Caco-2 (cell line): ENCODE results near the gene PRDM4. TPM values are rescaled to one million over a fixed set of nuclear protein-coding genes. Genes with fewer than 3 reads are reported as not detected.

ENCODE experiments used
- BruUV-seq: library from RNA; stranded (reverse); fragments of 400-500 nt; replicated peaks from 2 replicates; lab custom pipeline; 2021; lab: Mats Ljungman, UMichigan
- CTCF ChIA-PET: fragments of 300-600 bp; sonication (Branson Sonifier 250); formaldehyde crosslinking; loops from one replicate; lab custom pipeline; 2022; ENCODE audit warnings: antibody characterized with exemption; lab: Charles Lee
- POLR2A ChIA-PET: fragments of 300-600 bp; sonication (Branson Sonifier 250); formaldehyde crosslinking; loops from one replicate; lab custom pipeline; 2022; ENCODE audit warnings: antibody characterized with exemption; lab: Charles Lee
- DNase-seq, 2 experiments: peaks; one replicate each; pipeline versions ENCODE4 v3.0.0 to v3.0.0-alpha.2; 2020 to 2022
- H3K27me3 ChIP-seq: replicated peaks from 2 replicates; pipeline ENCODE4 v1.6.0; 2011; ENCODE audit warnings: low read length; ENCODE audit not compliant: control insufficient read depth, insufficient read depth
- H3K36me3 ChIP-seq: 2 replicates; pipeline ENCODE4 v1.5.1; 2011; ENCODE audit warnings: low read length; ENCODE audit not compliant: control insufficient read depth, insufficient read depth
- H3K4me1 ChIP-seq: fragments of 250-450 bp; sonication (Bioruptor Pico); 2 replicates; pipeline ENCODE4 v1.5.1; 2020; ENCODE audit warnings: mild to moderate bottlenecking
- H3K4me3 ChIP-seq: 2 replicates; pipeline ENCODE4 v1.5.1; 2011; ENCODE audit warnings: low read depth, mild to moderate bottlenecking, control low read depth, low read length
- H3K9me3 ChIP-seq: fragments of 250-450 bp; sonication (Bioruptor Pico); 2 replicates; pipeline ENCODE4 v1.5.1; 2020; ENCODE audit warnings: mild to moderate bottlenecking, moderate library complexity
- H3K27ac Mint-ChIP-seq: one replicate; pipeline ENCODE4 v1.8.0; 2022; ENCODE audit warnings: mixed read lengths; ENCODE audit not compliant: unreplicated experiment
- H3K27me3 Mint-ChIP-seq: one replicate; pipeline ENCODE4 v1.8.0; 2022; ENCODE audit warnings: mixed read lengths; ENCODE audit not compliant: insufficient read depth, unreplicated experiment
- H3K36me3 Mint-ChIP-seq: one replicate; pipeline ENCODE4 v1.8.0; 2022; ENCODE audit warnings: mild to moderate bottlenecking, mixed read lengths; ENCODE audit not compliant: insufficient read depth, unreplicated experiment
- H3K4me1 Mint-ChIP-seq: one replicate; pipeline ENCODE4 v1.8.0; 2022; ENCODE audit warnings: low read depth, mixed read lengths; ENCODE audit not compliant: unreplicated experiment
- H3K4me3 Mint-ChIP-seq: one replicate; pipeline ENCODE4 v1.8.0; 2022; ENCODE audit warnings: mild to moderate bottlenecking, moderate library complexity, mixed read lengths; ENCODE audit not compliant: unreplicated experiment
- H3K9me3 Mint-ChIP-seq: one replicate; pipeline ENCODE4 v1.8.0; 2022; ENCODE audit warnings: mixed read lengths; ENCODE audit not compliant: unreplicated experiment
- intact Hi-C: fragments of 100-400 bp; cut with micrococcal nuclease; formaldehyde crosslinking; loops from one replicate; pipeline ENCODE4 v1.10.0; 2022; ENCODE audit not compliant: unreplicated experiment
- total RNA-seq: library from RNA; stranded (reverse); gene quantifications from 2 replicates; pipeline ENCODE4 v1.2.3, GENCODE V29; 2022
- TF ChIP-seq, protein P1 (sequence below), 2 experiments: fragments of 200-600 bp in 1 of 2; IDR thresholded peaks; 1 replicate in 1 of 2; 2 replicates in 1 of 2; pipeline versions ENCODE4 v1.5.1 to v1.8.0; 2011 to 2022; ENCODE audit warnings: antibody characterized with exemption in 1 of 2, control low read depth in 1 of 2, inconsistent platforms in 1 of 2, low read depth in 1 of 2, low read length in 1 of 2, mild to moderate bottlenecking in 1 of 2, moderate library complexity in 1 of 2; ENCODE audit not compliant: insufficient read depth in 1 of 2, severe bottlenecking in 1 of 2, unreplicated experiment in 1 of 2

Gene PRDM4
- total RNA-seq, 1 experiment from 2014 or later: 19.4 TPM

DNA sequence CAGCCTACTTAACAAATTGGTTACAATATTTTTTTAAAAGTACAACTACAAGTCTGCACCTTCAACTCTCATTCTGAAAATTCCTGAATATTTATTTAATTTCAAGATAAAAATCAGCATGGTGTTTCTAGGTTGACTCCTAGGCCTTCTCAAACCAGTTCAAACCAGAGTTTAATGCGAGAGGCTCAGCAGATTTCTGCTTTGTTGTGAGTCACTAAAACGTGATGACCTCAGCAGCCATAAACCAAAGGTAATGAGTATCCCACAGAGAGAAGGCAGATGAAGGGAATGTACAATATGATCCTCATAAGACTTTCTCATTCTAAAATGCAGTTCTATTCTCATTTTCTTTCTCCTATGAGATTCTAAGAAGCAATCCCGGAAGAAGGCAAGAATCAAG is 1.5 kb downstream of the PRDM4 start:
- CTCF ChIA-PET: no interaction called here
- peaks cover 26% of the 10 kb centered on the region for H3K36me3 Mint-ChIP-seq

DNA sequence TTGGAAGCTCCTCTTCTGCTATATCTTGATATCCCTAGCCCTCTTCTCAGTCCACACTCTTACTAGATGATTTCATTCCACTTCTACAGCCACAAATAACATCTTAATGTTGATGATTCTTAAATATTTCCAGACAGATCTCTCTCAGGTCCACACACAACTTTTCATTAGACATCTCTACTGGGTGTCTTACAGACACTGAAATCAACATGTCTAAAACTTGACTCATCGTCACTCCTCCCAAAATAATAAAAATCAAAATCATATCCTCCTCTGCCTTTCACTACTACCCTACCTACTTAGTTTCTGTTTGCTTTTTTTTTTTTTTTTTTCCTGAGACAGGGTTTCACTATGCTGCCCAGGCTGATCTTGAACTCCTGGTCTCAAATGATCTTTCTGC is 11.9 kb downstream of the PRDM4 start:
- no peaks in the 10 kb centered on the region for H3K4me1 Mint-ChIP-seq
- intact Hi-C loops: no loop called here
- H3K36me3 ChIP-seq: peaks cover 2% of the 10 kb centered on the region; the same call in 1 of the 2 replicates
- H3K4me3 ChIP-seq: no peak overlapping the region
- no peaks in the 10 kb centered on the region for H3K9me3 Mint-ChIP-seq
- no peak overlapping the region for H3K27ac Mint-ChIP-seq
- ChIA-PET POLR2A (no interaction called here), CTCF (no interaction called here)
- H3K27me3 Mint-ChIP-seq: no peaks in the 10 kb centered on the region
- no peaks in the 10 kb centered on the region for H3K9me3 ChIP-seq
- DNase-seq: no peak
- H3K4me1 ChIP-seq: no peaks in the 10 kb centered on the region
- peaks cover 35% of the 10 kb centered on the region for H3K36me3 Mint-ChIP-seq
- BruUV-seq: no TSS peak
- H3K27me3 ChIP-seq: no peaks in the 10 kb centered on the region
- TF ChIP-seq, protein P1, sequence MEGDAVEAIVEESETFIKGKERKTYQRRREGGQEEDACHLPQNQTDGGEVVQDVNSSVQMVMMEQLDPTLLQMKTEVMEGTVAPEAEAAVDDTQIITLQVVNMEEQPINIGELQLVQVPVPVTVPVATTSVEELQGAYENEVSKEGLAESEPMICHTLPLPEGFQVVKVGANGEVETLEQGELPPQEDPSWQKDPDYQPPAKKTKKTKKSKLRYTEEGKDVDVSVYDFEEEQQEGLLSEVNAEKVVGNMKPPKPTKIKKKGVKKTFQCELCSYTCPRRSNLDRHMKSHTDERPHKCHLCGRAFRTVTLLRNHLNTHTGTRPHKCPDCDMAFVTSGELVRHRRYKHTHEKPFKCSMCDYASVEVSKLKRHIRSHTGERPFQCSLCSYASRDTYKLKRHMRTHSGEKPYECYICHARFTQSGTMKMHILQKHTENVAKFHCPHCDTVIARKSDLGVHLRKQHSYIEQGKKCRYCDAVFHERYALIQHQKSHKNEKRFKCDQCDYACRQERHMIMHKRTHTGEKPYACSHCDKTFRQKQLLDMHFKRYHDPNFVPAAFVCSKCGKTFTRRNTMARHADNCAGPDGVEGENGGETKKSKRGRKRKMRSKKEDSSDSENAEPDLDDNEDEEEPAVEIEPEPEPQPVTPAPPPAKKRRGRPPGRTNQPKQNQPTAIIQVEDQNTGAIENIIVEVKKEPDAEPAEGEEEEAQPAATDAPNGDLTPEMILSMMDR (IDR thresholded peaks at IDR 0.05; ENCODE audit: insufficient read depth in 1 of 2, low read depth in 1 of 2, low read length in 1 of 2, severe bottlenecking in 1 of 2, unreplicated experiment in 1 of 2): no peak
- no peak overlapping the region for H3K4me3 Mint-ChIP-seq

More for the DNA sequence above, 1.5 kb downstream of the PRDM4 start:
- TF ChIP-seq, protein P1 (IDR thresholded peaks at IDR 0.05; ENCODE audit: insufficient read depth in 1 of 2, low read depth in 1 of 2, low read length in 1 of 2, severe bottlenecking in 1 of 2, unreplicated experiment in 1 of 2): no peak
- Histone ChIP-seq H3K4me3 (peak overlapping the region; percentile 85), H3K4me1 (no peaks in the 10 kb centered on the region), H3K9me3 (no peaks in the 10 kb centered on the region), H3K36me3 (peaks cover 1% of the 10 kb centered on the region; the same call in 1 of the 2 replicates), H3K27me3 (no peaks in the 10 kb centered on the region)
- DNase-seq: peak; percentile 41 to 45
- H3K27me3 Mint-ChIP-seq: no peaks in the 10 kb centered on the region
- intact Hi-C loops: no loop called here
- H3K9me3 Mint-ChIP-seq: no peaks in the 10 kb centered on the region
- peak overlapping the region; percentile 83 for H3K4me3 Mint-ChIP-seq
- BruUV-seq: no TSS peak
- H3K4me1 Mint-ChIP-seq: peaks cover 6% of the 10 kb centered on the region
- POLR2A ChIA-PET: no interaction called here
- H3K27ac Mint-ChIP-seq: peak overlapping the region; percentile 84

DNA sequence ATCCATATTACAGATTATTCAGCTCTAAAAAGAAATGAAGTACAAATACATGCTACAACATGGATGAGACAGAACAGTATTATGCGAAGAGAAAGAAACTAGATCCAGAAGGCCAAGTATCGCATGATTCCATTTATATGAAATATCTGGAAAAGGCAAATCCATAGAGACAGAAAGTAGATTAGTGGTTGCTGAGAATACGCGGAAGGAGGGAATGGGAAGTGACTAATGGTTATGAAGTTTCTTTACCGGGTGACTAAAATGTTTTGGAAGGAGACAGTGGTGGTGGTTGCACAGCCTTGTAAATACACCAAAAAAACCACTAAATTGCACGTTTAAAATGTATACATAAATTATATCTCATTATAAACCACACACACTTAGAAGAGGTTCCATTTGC is 12.5 kb downstream of the PRDM4 start:
- Mint-ChIP-seq H3K9me3 (no peaks in the 10 kb centered on the region), H3K36me3 (peaks cover 35% of the 10 kb centered on the region), H3K27ac (no peak overlapping the region), H3K4me3 (no peak overlapping the region), H3K4me1 (no peaks in the 10 kb centered on the region), H3K27me3 (no peaks in the 10 kb centered on the region)
- Histone ChIP-seq H3K27me3 (no peaks in the 10 kb centered on the region), H3K4me1 (no peaks in the 10 kb centered on the region), H3K4me3 (no peak overlapping the region), H3K9me3 (no peaks in the 10 kb centered on the region), H3K36me3 (peaks cover 2% of the 10 kb centered on the region; the same call in 1 of the 2 replicates)
- no TSS peak for BruUV-seq
- no peak for DNase-seq
- ChIA-PET CTCF (no interaction called here), POLR2A (no interaction called here)
- TF ChIP-seq, protein P1 (IDR thresholded peaks at IDR 0.05; ENCODE audit: insufficient read depth in 1 of 2, low read depth in 1 of 2, low read length in 1 of 2, severe bottlenecking in 1 of 2, unreplicated experiment in 1 of 2): no peak
- intact Hi-C loops: no loop called here
